Natural killer cell (primary cell): ENCODE measurements around the gene CPLX1. TPM values are rescaled to one million over a fixed set of nuclear protein-coding genes. Genes with fewer than 3 reads are reported as not detected.

ENCODE experiments used
- ATAC-seq, 3 donors: fragments of 150-1000 bp in 2 of 3; fragments of 200-7000 bp in 1 of 3; cut with Tn5 transposase; 1 replicate in 1 of 3; 2 replicates in 2 of 3; pipeline ENCODE4 v1.10.0; 2021; ENCODE audit warnings: mild to moderate bottlenecking in 2 of 3, moderate library complexity in 2 of 3
- DNase-seq, 2 donors: peaks; one replicate each; pipeline versions ENCODE4 v3.0.0 to v3.0.0-alpha.2; 2013 to 2021; ENCODE audit warnings: mixed read lengths in 1 of 2
- H3K27ac ChIP-seq: one replicate; pipeline ENCODE4 v1.5.1; 2013; ENCODE audit warnings: mild to moderate bottlenecking, low read length
- H3K27me3 ChIP-seq: one replicate; pipeline ENCODE4 v1.6.1; 2013; ENCODE audit warnings: low read length; ENCODE audit not compliant: control insufficient read depth, insufficient read depth
- H3K36me3 ChIP-seq: one replicate; pipeline ENCODE4 v1.6.1; 2013; ENCODE audit warnings: low read length; ENCODE audit not compliant: control insufficient read depth, insufficient read depth
- H3K4me1 ChIP-seq: one replicate; pipeline ENCODE4 v1.6.1; 2013; ENCODE audit warnings: low read length; ENCODE audit not compliant: control insufficient read depth, insufficient read depth
- H3K4me3 ChIP-seq: one replicate; pipeline ENCODE4 v1.5.1; 2013; ENCODE audit warnings: low read length
- H3K9me3 ChIP-seq: one replicate; pipeline ENCODE4 v1.6.1; 2013; ENCODE audit warnings: low read length; ENCODE audit not compliant: control insufficient read depth, insufficient read depth
- H3K27ac Mint-ChIP-seq, 2 donors: one replicate each; pipeline ENCODE4 v1.8.0; 2022; ENCODE audit warnings: mild to moderate bottlenecking in 2 of 2, mixed read lengths in 2 of 2, moderate library complexity in 1 of 2
- H3K27me3 Mint-ChIP-seq, 2 donors: one replicate each; pipeline ENCODE4 v1.8.0; 2022; ENCODE audit warnings: low read depth in 2 of 2, mixed read lengths in 2 of 2
- H3K36me3 Mint-ChIP-seq: one replicate; pipeline ENCODE4 v1.8.0; 2022; ENCODE audit warnings: mixed read lengths
- H3K4me1 Mint-ChIP-seq, 2 donors: one replicate each; pipeline ENCODE4 v1.8.0; 2022; ENCODE audit warnings: mixed read lengths in 2 of 2
- H3K4me3 Mint-ChIP-seq: one replicate; pipeline ENCODE4 v1.8.0; 2022; ENCODE audit warnings: mild to moderate bottlenecking, moderate library complexity, mixed read lengths
- H3K9me3 Mint-ChIP-seq, 2 donors: one replicate each; pipeline ENCODE4 v1.8.0; 2022; ENCODE audit warnings: mixed read lengths in 2 of 2
- WGBS: methylation state at CpG from one replicate; pipeline ENCODE4 v1.1.7; 2013; ENCODE audit warnings: missing lambda C conversion rate; ENCODE audit not compliant: insufficient coverage; 5-methylcytosine and 5-hydroxymethylcytosine counted together
- intact Hi-C: fragments of 100-400 bp; cut with micrococcal nuclease; formaldehyde crosslinking; loops from one replicate; pipeline ENCODE4 v1.14.2; 2022
- total RNA-seq, 4 donors: library from RNA; stranded (reverse); fragments of 120-200 nt in 1 of 4; gene quantifications; one replicate each; pipeline versions ENCODE4 v1.2.3 to v1.2.4, GENCODE V29; 2013 to 2022
- TF ChIP-seq, protein P1 (sequence below): fragments of 200-600 bp; IDR thresholded peaks from one replicate; pipeline ENCODE4 v1.8.0; 2022; ENCODE audit warnings: antibody characterized with exemption

CPLX1 gene
- total RNA-seq, 3 donors from 2014 or later (not counting 1 experiment from before 2014, with no cell fraction given) = not detected

DNA sequence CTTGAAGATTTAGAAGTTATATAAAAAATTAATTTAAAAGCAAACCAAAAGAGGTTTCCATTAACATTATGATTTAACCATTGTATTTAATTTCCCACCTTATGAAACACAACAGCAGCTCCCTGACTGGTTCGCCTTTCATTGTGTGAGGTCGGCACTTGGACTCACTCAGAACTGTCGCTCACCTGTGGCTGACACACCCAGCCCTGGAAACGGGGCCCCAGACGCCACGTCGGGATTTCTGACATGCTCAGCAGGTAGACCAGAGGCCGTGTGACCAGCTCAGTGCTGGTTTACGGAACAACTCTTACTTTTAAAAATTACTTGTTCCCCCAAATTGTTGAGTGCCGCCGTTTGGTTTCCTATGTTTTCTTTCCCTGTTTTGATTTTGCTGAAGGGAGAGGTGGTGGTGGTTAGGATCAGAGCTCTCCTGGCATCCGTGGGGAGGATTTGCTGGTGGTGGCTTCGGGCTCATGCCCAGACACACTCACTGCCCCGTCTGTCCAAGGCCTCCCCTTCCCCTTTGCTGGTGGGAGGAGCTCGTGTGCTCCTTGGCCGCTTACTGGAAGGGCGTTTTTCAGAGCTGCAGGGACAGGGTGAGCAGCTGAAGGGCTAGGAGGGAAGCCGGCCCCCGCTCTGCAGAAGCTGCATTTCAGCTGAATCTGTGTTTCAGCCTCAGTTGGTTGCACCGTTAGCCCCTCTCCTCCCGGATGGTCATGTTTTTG, 59.2 kb downstream of the CPLX1 start:
- no peak overlapping the region for H3K4me3 ChIP-seq
- intact Hi-C loops = no loop called here
- TF ChIP-seq, protein P1, sequence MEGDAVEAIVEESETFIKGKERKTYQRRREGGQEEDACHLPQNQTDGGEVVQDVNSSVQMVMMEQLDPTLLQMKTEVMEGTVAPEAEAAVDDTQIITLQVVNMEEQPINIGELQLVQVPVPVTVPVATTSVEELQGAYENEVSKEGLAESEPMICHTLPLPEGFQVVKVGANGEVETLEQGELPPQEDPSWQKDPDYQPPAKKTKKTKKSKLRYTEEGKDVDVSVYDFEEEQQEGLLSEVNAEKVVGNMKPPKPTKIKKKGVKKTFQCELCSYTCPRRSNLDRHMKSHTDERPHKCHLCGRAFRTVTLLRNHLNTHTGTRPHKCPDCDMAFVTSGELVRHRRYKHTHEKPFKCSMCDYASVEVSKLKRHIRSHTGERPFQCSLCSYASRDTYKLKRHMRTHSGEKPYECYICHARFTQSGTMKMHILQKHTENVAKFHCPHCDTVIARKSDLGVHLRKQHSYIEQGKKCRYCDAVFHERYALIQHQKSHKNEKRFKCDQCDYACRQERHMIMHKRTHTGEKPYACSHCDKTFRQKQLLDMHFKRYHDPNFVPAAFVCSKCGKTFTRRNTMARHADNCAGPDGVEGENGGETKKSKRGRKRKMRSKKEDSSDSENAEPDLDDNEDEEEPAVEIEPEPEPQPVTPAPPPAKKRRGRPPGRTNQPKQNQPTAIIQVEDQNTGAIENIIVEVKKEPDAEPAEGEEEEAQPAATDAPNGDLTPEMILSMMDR = no peak
- no peaks in the 10 kb centered on the region for H3K27me3 ChIP-seq
- WGBS = 90% methylated on average over 21 of the region's 21 CpGs
- Mint-ChIP-seq H3K4me1 (peaks cover 10 to 28% of the 10 kb centered on the region in 2 donors), H3K4me3 (no peak overlapping the region), H3K27ac (peak overlapping the region in 1 of 2 donors; percentile 33), H3K36me3 (no peaks in the 10 kb centered on the region), H3K9me3 (no peaks in the 10 kb centered on the region), H3K27me3 (no peaks in the 10 kb centered on the region)
- H3K4me1 ChIP-seq = peaks cover 3% of the 10 kb centered on the region
- DNase-seq (no peak), ATAC-seq (no peak)
- H3K27ac ChIP-seq = no peak overlapping the region
- H3K9me3 ChIP-seq = no peaks in the 10 kb centered on the region
- peaks cover 28% of the 10 kb centered on the region for H3K36me3 ChIP-seq

DNA sequence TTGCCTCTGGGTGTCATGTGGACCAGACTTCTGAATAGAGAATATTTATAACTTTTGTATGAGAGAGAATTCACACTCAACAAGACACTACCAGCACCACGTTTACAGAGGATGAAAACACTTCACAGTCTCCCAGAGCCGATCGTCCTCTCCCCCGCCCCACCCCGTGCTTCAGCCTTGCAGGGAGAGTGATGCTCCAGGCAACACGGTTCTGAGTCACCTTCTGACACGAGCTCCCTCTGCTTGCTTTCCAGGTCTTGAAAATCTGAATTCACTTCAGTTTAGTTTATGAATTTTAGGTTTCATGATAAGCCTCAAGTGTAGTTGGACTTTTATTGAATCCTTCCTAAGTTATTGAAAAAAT, 59.8 kb downstream of the CPLX1 start:
- ATAC-seq = no peak
- H3K27ac ChIP-seq = no peak overlapping the region
- no peaks in the 10 kb centered on the region for H3K9me3 ChIP-seq
- Mint-ChIP-seq H3K27ac (peak overlapping the region in 1 of 2 donors; percentile 21), H3K27me3 (no peaks in the 10 kb centered on the region), H3K4me3 (no peak overlapping the region), H3K4me1 (peaks cover 12 to 34% of the 10 kb centered on the region in 2 donors), H3K36me3 (no peaks in the 10 kb centered on the region), H3K9me3 (no peaks in the 10 kb centered on the region)
- H3K4me1 ChIP-seq = peaks cover 3% of the 10 kb centered on the region
- 90% methylated on average over 7 of the region's 7 CpGs for WGBS
- no peak overlapping the region for H3K4me3 ChIP-seq
- DNase-seq = no peak
- TF ChIP-seq, protein P1 = no peak
- H3K27me3 ChIP-seq = no peaks in the 10 kb centered on the region
- H3K36me3 ChIP-seq = peaks cover 28% of the 10 kb centered on the region
- intact Hi-C loops = no loop called here

DNA sequence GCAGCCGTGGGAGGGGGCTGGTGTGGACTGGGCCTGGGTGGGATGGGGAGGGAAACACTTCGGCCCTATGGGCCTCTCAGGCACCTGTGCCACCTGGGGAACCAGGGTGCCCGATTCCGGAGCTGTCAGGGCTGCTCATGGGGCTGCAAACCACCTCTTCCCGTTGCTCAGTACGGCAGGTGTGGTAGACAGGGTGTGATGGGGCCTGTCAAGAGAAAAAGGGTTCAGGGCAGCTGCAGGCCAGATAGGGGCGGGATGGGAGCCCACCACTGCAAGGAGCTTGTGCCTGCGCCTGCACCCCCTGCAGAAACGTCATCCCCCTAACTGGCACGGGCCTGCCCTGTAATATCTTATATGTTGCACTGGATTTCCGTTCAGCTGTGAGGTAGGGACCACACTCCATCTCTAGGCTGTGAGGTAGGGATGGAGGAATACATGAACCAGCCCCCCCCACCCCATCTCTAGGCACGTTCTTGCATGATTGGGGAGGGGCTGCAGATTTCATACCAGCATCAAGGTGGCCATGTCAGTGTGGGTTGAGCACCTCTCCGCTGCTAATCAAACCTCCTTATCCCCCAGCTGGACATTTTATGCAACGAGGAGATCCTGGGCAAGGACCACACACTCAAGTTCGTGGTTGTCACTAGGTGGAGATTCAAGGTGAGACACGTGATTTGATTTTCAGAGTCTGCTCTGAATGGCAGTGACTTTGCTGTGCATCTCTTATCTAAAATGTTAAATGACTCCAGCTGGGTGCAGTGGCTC, 61.3 kb downstream of the CPLX1 start:
- Mint-ChIP-seq H3K27ac (peak overlapping the region; percentile 36 to 46), H3K4me3 (no peak overlapping the region), H3K36me3 (no peaks in the 10 kb centered on the region), H3K9me3 (no peaks in the 10 kb centered on the region), H3K27me3 (no peaks in the 10 kb centered on the region), H3K4me1 (peaks cover 25 to 45% of the 10 kb centered on the region in 2 donors)
- TF ChIP-seq, protein P1 = no peak
- peaks cover 19% of the 10 kb centered on the region for H3K36me3 ChIP-seq
- no peaks in the 10 kb centered on the region for H3K27me3 ChIP-seq
- H3K9me3 ChIP-seq = no peaks in the 10 kb centered on the region
- no peak overlapping the region for H3K4me3 ChIP-seq
- DNase-seq (no peak), ATAC-seq (peak in 1 of 3 donors; percentile 13)
- no peak overlapping the region for H3K27ac ChIP-seq
- peaks cover 3% of the 10 kb centered on the region for H3K4me1 ChIP-seq
- WGBS = 89% methylated on average over 14 of the region's 16 CpGs
- intact Hi-C loops = no loop called here
